HCT116 (cell line): ENCODE results near the gene TOX2. TPM values are rescaled to one million over a fixed set of nuclear protein-coding genes. Genes with fewer than 3 reads are reported as not detected.
A peak's percentile ranks its signal among the peaks of the same experiment; 100 is the strongest.

Source experiments
- ATAC-seq: fragments of 200-7000 bp; cut with Tn5 transposase; 2 replicates; pipeline ENCODE4 v1.9.1; 2020; ENCODE audit warnings: mild to moderate bottlenecking, moderate library complexity
- BruUV-seq: library from RNA; stranded (reverse); fragments of 400-500 nt; replicated peaks from 2 replicates; lab custom pipeline; 2021; lab: Mats Ljungman, UMichigan
- CTCF ChIA-PET: fragments of 300-600 bp; sonication (Branson Sonifier 250); formaldehyde crosslinking; loops from one replicate; lab custom pipeline; 2021; ENCODE audit warnings: antibody characterized with exemption; lab: Charles Lee
- POLR2A ChIA-PET: fragments of 300-600, 350-600 bp; sonication (Branson Sonifier 250); formaldehyde crosslinking; loops from one replicate; lab custom pipeline; 2021; ENCODE audit warnings: antibody characterized with exemption; lab: Charles Lee
- RAD21 ChIA-PET, 2 experiments: fragments of 300-600 bp; sonication (Branson Sonifier 250); formaldehyde crosslinking; loops; one replicate each; lab custom pipeline; 2023; ENCODE audit warnings: low total read pairs in 2 of 2; ENCODE audit not compliant: uncharacterized antibody in 2 of 2, unreplicated experiment in 2 of 2, low non-redundant PET in 1 of 2; lab: Charles Lee
- DNase-seq: peaks from one replicate; pipeline ENCODE4 v3.0.0-alpha.2; 2010; ENCODE audit warnings: low read depth, low spot score
- H2AFZ ChIP-seq: fragments of 200-600 bp; shearing (Covaris generic), sonication (generic); 2 replicates; pipeline ENCODE4 v1.6.1; 2017; ENCODE audit warnings: low read depth, mixed run types, mixed read lengths, antibody characterized with exemption, low read length; ENCODE audit not compliant: poor library complexity, severe bottlenecking
- H3K27ac ChIP-seq: 2 replicates; pipeline ENCODE4 v1.5.1; 2012; ENCODE audit warnings: low read depth, low read length
- H3K27me3 ChIP-seq: fragments of 200-600 bp; sonication (generic); 2 replicates; pipeline ENCODE4 v1.6.1; 2016; ENCODE audit warnings: mixed run types, low read length, mixed read lengths; ENCODE audit not compliant: insufficient read depth
- H3K36me3 ChIP-seq, 2 experiments: fragments of 200-500 bp in 1 of 2; fragments of 200-600 bp in 1 of 2; sonication (Bioruptor generic) in 1 of 2; sonication (generic) in 1 of 2; 2 replicates each; pipeline versions ENCODE4 v1.5.1 to v1.6.1; 2014 to 2016; ENCODE audit warnings: low read length in 2 of 2, inconsistent platforms in 1 of 2, mixed read lengths in 1 of 2, mixed run types in 1 of 2; ENCODE audit not compliant: insufficient read depth in 2 of 2, control insufficient read depth in 1 of 2
- H3K4me1 ChIP-seq, 2 experiments: fragments of 200-600 bp in 1 of 2; sonication (generic) in 1 of 2; 2 replicates each; pipeline versions ENCODE4 v1.5.1 to v1.6.1; 2012 to 2017; ENCODE audit warnings: low read length in 2 of 2, inconsistent platforms in 1 of 2, mild to moderate bottlenecking in 1 of 2, mixed read lengths in 1 of 2, mixed run types in 1 of 2, moderate library complexity in 1 of 2; ENCODE audit not compliant: insufficient read depth in 2 of 2, control insufficient read depth in 1 of 2
- H3K4me2 ChIP-seq: fragments of 200-600 bp; sonication (generic); 2 replicates; pipeline ENCODE4 v1.6.1; 2017; ENCODE audit warnings: mixed run types, low read length, mixed read lengths
- H3K4me3 ChIP-seq, 2 experiments: fragments of 200-600 bp in 1 of 2; sonication (generic) in 1 of 2; replicated peaks in 1 of 2; 2 replicates each; pipeline ENCODE4 v1.5.1; 2011 to 2016; ENCODE audit warnings: low read length in 2 of 2, control low read depth in 1 of 2, low read depth in 1 of 2, mild to moderate bottlenecking in 1 of 2, mixed read lengths in 1 of 2, mixed run types in 1 of 2
- H3K79me2 ChIP-seq: fragments of 200-600 bp; sonication (generic); 2 replicates; pipeline ENCODE4 v1.6.1; 2017; ENCODE audit warnings: mild to moderate bottlenecking, mixed run types, low read length, moderate library complexity, mixed read lengths; ENCODE audit not compliant: insufficient read depth
- H3K9ac ChIP-seq: fragments of 200-600 bp; sonication (generic); 2 replicates; pipeline ENCODE4 v1.6.1; 2016; ENCODE audit warnings: low read length, mixed read lengths
- H3K9me2 ChIP-seq: fragments of 200-600 bp; sonication (generic), shearing (Covaris generic); 2 replicates; pipeline ENCODE4 v1.6.1; 2017; ENCODE audit warnings: mixed run types, mild to moderate bottlenecking, moderate library complexity; ENCODE audit not compliant: insufficient read depth
- H3K9me3 ChIP-seq, 2 experiments: fragments of 200-500 bp in 1 of 2; fragments of 200-600 bp in 1 of 2; sonication (Bioruptor generic) in 1 of 2; sonication (generic) in 1 of 2; 2 replicates each; pipeline ENCODE4 v1.6.1; 2014 to 2017; ENCODE audit warnings: low read length in 2 of 2, mixed read lengths in 2 of 2, inconsistent platforms in 1 of 2, low read depth in 1 of 2, mild to moderate bottlenecking in 1 of 2, mixed run types in 1 of 2, moderate library complexity in 1 of 2; ENCODE audit not compliant: control insufficient read depth in 1 of 2, insufficient read depth in 1 of 2
- H4K20me1 ChIP-seq: fragments of 200-600 bp; sonication (generic), shearing (Covaris generic); 2 replicates; pipeline ENCODE4 v1.6.1; 2017; ENCODE audit warnings: mixed run types, mild to moderate bottlenecking, moderate library complexity; ENCODE audit not compliant: insufficient read depth
- ATF3 ChIP-seq: IDR thresholded peaks from 2 replicates; pipeline ENCODE4 v1.6.1; 2012
- CBX3 ChIP-seq: IDR thresholded peaks from 2 replicates; pipeline ENCODE4 v1.6.1; 2012; ENCODE audit warnings: low read depth
- CTCF ChIP-seq, 3 experiments: fragments of 200-600 bp in 1 of 3; sonication (generic) in 1 of 3; IDR thresholded peaks in 2 of 3; conservative IDR thresholded peaks in 1 of 3; 2 replicates each; pipeline ENCODE4 v1.5.1; 2012 to 2017; ENCODE audit warnings: low read depth in 2 of 3, low read length in 2 of 3, antibody characterized with exemption in 1 of 3, borderline replicate concordance in 1 of 3, control low read depth in 1 of 3, mild to moderate bottlenecking in 1 of 3, mixed read lengths in 1 of 3, mixed run types in 1 of 3, moderate library complexity in 1 of 3; ENCODE audit not compliant: insufficient read depth in 1 of 3
- EGR1 ChIP-seq: IDR thresholded peaks from 2 replicates; pipeline ENCODE4 v1.6.1; 2012; ENCODE audit warnings: low read depth
- ELF1 ChIP-seq: IDR thresholded peaks from 2 replicates; pipeline ENCODE4 v1.6.1; 2012; ENCODE audit warnings: low read depth, borderline replicate concordance
- EZH2 ChIP-seq: fragments of 200-600 bp; sonication (generic); IDR thresholded peaks from 2 replicates; pipeline ENCODE4 v1.6.1; 2017; ENCODE audit warnings: antibody characterized with exemption, mixed run types
- FOSL1 ChIP-seq: IDR thresholded peaks from 2 replicates; pipeline ENCODE4 v1.6.1; 2012; ENCODE audit warnings: low read depth
- JUND ChIP-seq: IDR thresholded peaks from 2 replicates; pipeline ENCODE4 v1.6.1; 2012
- MAX ChIP-seq: IDR thresholded peaks from 2 replicates; pipeline ENCODE4 v1.6.1; 2012
- POLR2A ChIP-seq: IDR thresholded peaks from 2 replicates; pipeline ENCODE4 v1.7.0; 2011; ENCODE audit warnings: borderline replicate concordance; ENCODE audit not compliant: insufficient read depth, insufficient read length; ENCODE audit errors: extremely low read depth
- POLR2AphosphoS5 ChIP-seq: IDR thresholded peaks from 2 replicates; pipeline ENCODE4 v1.6.1; 2011; ENCODE audit warnings: mild to moderate bottlenecking, low read depth, low read length, moderate library complexity
- RAD21 ChIP-seq: IDR thresholded peaks from 2 replicates; pipeline ENCODE4 v1.6.1; 2012; ENCODE audit warnings: low read depth, mild to moderate bottlenecking
- SIN3A ChIP-seq: IDR thresholded peaks from 2 replicates; pipeline ENCODE4 v1.6.1; 2012; ENCODE audit warnings: low read depth
- SP1 ChIP-seq: IDR thresholded peaks from 2 replicates; pipeline ENCODE4 v1.6.1; 2012; ENCODE audit warnings: low read depth
- SRF ChIP-seq: IDR thresholded peaks from 2 replicates; pipeline ENCODE4 v1.6.1; 2012; ENCODE audit warnings: low read depth
- TCF7L2 ChIP-seq: IDR thresholded peaks from 2 replicates; pipeline ENCODE4 v1.7.0; 2011; ENCODE audit warnings: borderline replicate concordance, inconsistent platforms; ENCODE audit not compliant: insufficient read depth, insufficient read length; ENCODE audit errors: extremely low read depth
- YY1 ChIP-seq: IDR thresholded peaks from 2 replicates; pipeline ENCODE4 v1.6.1; 2011; ENCODE audit warnings: low read length, low read depth, moderate library complexity, mild to moderate bottlenecking; ENCODE audit not compliant: insufficient replicate concordance; ENCODE audit errors: extremely low read depth
- ZBTB33 ChIP-seq: IDR thresholded peaks from 2 replicates; pipeline ENCODE4 v1.6.1; 2011; ENCODE audit warnings: mild to moderate bottlenecking, low read length, moderate library complexity; ENCODE audit not compliant: insufficient replicate concordance; ENCODE audit errors: extremely low read depth
- ZFX ChIP-seq: fragments of 450-650 bp; IDR thresholded peaks from 2 replicates; pipeline ENCODE4 v1.6.1; 2017
- ZNF274 ChIP-seq: fragments of 200-500 bp; sonication (Bioruptor generic); IDR thresholded peaks from 2 replicates; pipeline ENCODE4 v1.6.1; 2014; ENCODE audit warnings: mild to moderate bottlenecking, low read depth, low read length, inconsistent platforms
- intact Hi-C: fragments of 100-400 bp; cut with micrococcal nuclease; formaldehyde crosslinking; loops from 2 replicates; pipeline ENCODE4 v1.10.0; 2022
- total RNA-seq: library from RNA; stranded (reverse); gene quantifications from one replicate; pipeline ENCODE4 v1.2.1, GENCODE V29; 2021; ENCODE audit not compliant: unreplicated experiment

TOX2 gene
- total RNA-seq, 1 experiment from 2014 or later: 39.6 TPM

- Histone ChIP-seq H3K9me2 (no peaks in the 10 kb centered on the region), H2AFZ (no peak overlapping the region), H3K9me3 (peaks cover 0 to 6% of the 10 kb centered on the region in 2 experiments; a peak in 1 of 4 replicates), H3K36me3 (no peaks in the 10 kb centered on the region), H3K4me3 (peak overlapping the region in 1 of 2 experiments; percentile 15; a peak in 2 of 4 replicates), H3K4me1 (peaks cover 77 to 82% of the 10 kb centered on the region in 2 experiments), H3K4me2 (peak overlapping the region; percentile 72), H4K20me1 (no peaks in the 10 kb centered on the region), H3K9ac (peak overlapping the region; percentile 49), H3K79me2 (peaks cover 14% of the 10 kb centered on the region; the same call in 1 of the 2 replicates), H3K27me3 (no peaks in the 10 kb centered on the region), H3K27ac (peak overlapping the region; percentile 88)
- RAD21 ChIA-PET: no interaction called here
- CTCF ChIA-PET: interaction anchor here (1.3 to 2.1 kb wide), 3 partner anchors 12 to 125 kb away, joined by 6 read pairs; no protein-coding TSS in a partner anchor
- ATAC-seq (peak; percentile 87), DNase-seq (peak; percentile 87)
- POLR2A ChIA-PET: interaction anchor here (1.0 to 2.7 kb wide), 5 partner anchors 13 to 94 kb away, joined by 3 to 14 read pairs (median 3); no protein-coding TSS in a partner anchor
- BruUV-seq: no TSS peak
- intact Hi-C loops: no loop called here
- TF ChIP-seq SP1 (peak; percentile 94), ATF3 (no peak; the same call in 1 of the 2 replicates), ZFX (no peak), POLR2A (no peak), ZNF274 (no peak), POLR2AphosphoS5 (peak; percentile 69), FOSL1 (peak; percentile 97), RAD21 (peak; percentile 36), EZH2 (no peak), SRF (peak; percentile 60), CTCF (IDR thresholded peaks at IDR 0.05 in 2 of 3, conservative IDR thresholded peaks at IDR 0.05 in 1 of 3; ENCODE audit: borderline replicate concordance in 1 of 3, insufficient read depth in 1 of 3, low read depth in 2 of 3, low read length in 2 of 3) (no peak), EGR1 (no peak), ELF1 (no peak), ZBTB33 (no peak), YY1 (peak; percentile 1), CBX3 (peak; percentile 66; the same call in 1 of the 2 replicates), JUND (peak; percentile 99), TCF7L2 (peak; percentile 94), SIN3A (peak; percentile 73; the same call in 1 of the 2 replicates), MAX (peak; percentile 18; the same call in 1 of the 2 replicates)
Observed at GRCh38 chr20:43955062-43955749, 40.6 kb downstream of the TOX2 start.
